HUES64 (cell line): Measurements from ENCODE around the gene FAR1.

Source experiments
- H3K27ac ChIP-seq: 2 replicates; pipeline ENCODE4 v1.7.0; 2013; ENCODE audit warnings: low read depth, low read length, inconsistent platforms
- H3K27me3 ChIP-seq: 2 replicates; pipeline ENCODE4 v1.6.1; 2013; ENCODE audit warnings: mild to moderate bottlenecking, low read length; ENCODE audit not compliant: insufficient read depth
- H3K36me3 ChIP-seq: 2 replicates; pipeline ENCODE4 v1.6.1; 2013; ENCODE audit warnings: mild to moderate bottlenecking, low read length; ENCODE audit not compliant: insufficient read depth
- H3K4me1 ChIP-seq: 2 replicates; pipeline ENCODE4 v1.6.1; 2013; ENCODE audit warnings: mild to moderate bottlenecking, low read length, moderate library complexity; ENCODE audit not compliant: insufficient read depth
- H3K4me3 ChIP-seq: 2 replicates; pipeline ENCODE4 v1.5.1; 2013; ENCODE audit warnings: mild to moderate bottlenecking, low read length, moderate library complexity
- H3K9ac ChIP-seq: 2 replicates; pipeline ENCODE4 v1.6.1; 2013; ENCODE audit warnings: mild to moderate bottlenecking, low read depth, low read length
- H3K9me3 ChIP-seq: 2 replicates; pipeline ENCODE4 v1.6.1; 2013; ENCODE audit warnings: low read depth, low read length; ENCODE audit not compliant: insufficient read depth
- WGBS: fragments of 150-250, 120-280 bp; methylation state at CpG from one replicate; pipeline ENCODE4 v1.1.7; 2013; ENCODE audit warnings: missing lambda C conversion rate; 5-methylcytosine and 5-hydroxymethylcytosine counted together

FAR1 gene

DNA sequence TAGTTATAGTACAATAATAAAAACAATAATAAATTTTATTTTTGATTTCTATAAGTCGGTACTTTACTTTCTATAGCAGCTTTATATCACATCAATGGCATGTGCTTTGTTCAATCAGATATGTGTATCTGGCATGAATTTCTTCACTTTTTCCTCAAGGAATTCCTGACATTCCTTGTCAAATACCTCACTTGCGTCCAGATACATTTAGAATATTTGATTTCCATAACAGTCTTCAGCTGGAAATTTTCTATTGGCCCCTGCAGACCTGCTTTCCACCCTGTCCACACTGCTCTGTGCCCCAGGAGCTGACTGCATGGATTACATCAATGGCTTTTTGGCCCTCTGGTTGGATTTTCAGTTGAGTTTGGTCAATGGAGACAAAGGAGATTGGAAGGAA is 93.2 kb downstream of the FAR1 start:
- H3K9ac ChIP-seq: no peak overlapping the region
- H3K27ac ChIP-seq: no peak overlapping the region
- no peaks in the 10 kb centered on the region for H3K36me3 ChIP-seq
- H3K4me1 ChIP-seq: no peaks in the 10 kb centered on the region
- H3K9me3 ChIP-seq: no peaks in the 10 kb centered on the region
- 84% methylated on average over 1 of the region's 2 CpGs for WGBS
- H3K27me3 ChIP-seq: no peaks in the 10 kb centered on the region
- H3K4me3 ChIP-seq: no peak overlapping the region

DNA sequence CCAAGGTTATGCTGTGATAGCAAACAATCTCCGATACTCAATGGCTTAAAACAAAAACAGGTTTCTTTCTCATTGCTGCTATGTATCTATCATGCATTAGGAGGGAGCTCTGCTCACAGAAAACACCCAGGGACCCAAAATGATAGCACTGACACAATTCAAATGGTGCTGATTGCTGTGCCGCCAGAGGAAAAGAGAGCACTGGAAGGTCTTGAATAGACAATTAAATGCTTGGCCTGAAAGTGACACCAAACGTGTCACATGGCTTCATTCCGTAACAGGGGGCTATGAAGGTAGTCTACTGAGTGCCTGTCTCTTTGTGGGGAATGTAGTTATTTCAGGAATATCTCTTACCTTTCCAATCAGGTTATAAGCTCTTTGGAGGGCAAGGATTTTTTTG is 94.2 kb downstream of the FAR1 start:
- H3K4me1 ChIP-seq: no peaks in the 10 kb centered on the region
- H3K4me3 ChIP-seq: no peak overlapping the region
- H3K9ac ChIP-seq: no peak overlapping the region
- H3K27me3 ChIP-seq: no peaks in the 10 kb centered on the region
- WGBS: 90% methylated on average over 4 of the region's 4 CpGs
- H3K36me3 ChIP-seq: no peaks in the 10 kb centered on the region
- H3K9me3 ChIP-seq: no peaks in the 10 kb centered on the region
- no peak overlapping the region for H3K27ac ChIP-seq

DNA sequence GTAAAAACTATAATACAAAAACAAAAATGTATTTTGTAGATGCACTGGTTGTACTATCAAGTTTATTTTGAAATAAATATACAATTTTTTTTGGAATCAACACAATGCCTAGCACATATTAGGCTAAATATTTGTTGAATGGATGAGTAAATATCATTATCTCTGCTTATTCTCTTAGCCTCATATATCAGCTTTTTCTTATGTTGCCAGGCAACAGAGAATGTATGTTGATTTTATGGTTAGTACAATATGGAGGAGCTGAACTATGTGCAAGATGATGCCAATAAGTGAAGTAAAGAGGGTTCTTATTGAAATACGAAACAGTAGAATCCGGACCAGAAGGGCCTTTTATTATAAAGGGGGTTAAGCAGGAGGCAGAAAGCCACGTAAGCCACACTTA is 94.9 kb downstream of the FAR1 start:
- Histone ChIP-seq H3K9me3 (no peaks in the 10 kb centered on the region), H3K4me3 (no peak overlapping the region), H3K27ac (no peak overlapping the region), H3K27me3 (no peaks in the 10 kb centered on the region), H3K36me3 (no peaks in the 10 kb centered on the region), H3K9ac (no peak overlapping the region), H3K4me1 (no peaks in the 10 kb centered on the region)
- WGBS: 91% methylated on average over 3 of the region's 3 CpGs

GRCh38 chr11:13765886-13766285 is 97.4 kb downstream of the FAR1 start:
- Histone ChIP-seq H3K27me3 (no peaks in the 10 kb centered on the region), H3K9ac (no peak overlapping the region), H3K4me1 (no peaks in the 10 kb centered on the region), H3K27ac (no peak overlapping the region), H3K4me3 (no peak overlapping the region), H3K36me3 (no peaks in the 10 kb centered on the region), H3K9me3 (no peaks in the 10 kb centered on the region)
- 92% methylated on average over 3 of the region's 3 CpGs for WGBS

- 92% methylated on average over 1 of the region's 1 CpG for WGBS
- H3K4me1 ChIP-seq: no peaks in the 10 kb centered on the region
- no peak overlapping the region for H3K4me3 ChIP-seq
- H3K9ac ChIP-seq: no peak overlapping the region
- H3K9me3 ChIP-seq: no peaks in the 10 kb centered on the region
- no peaks in the 10 kb centered on the region for H3K27me3 ChIP-seq
- no peaks in the 10 kb centered on the region for H3K36me3 ChIP-seq
- H3K27ac ChIP-seq: no peak overlapping the region
Observed at GRCh38 chr11:13767471-13767870, 99.0 kb downstream of the FAR1 start.

DNA sequence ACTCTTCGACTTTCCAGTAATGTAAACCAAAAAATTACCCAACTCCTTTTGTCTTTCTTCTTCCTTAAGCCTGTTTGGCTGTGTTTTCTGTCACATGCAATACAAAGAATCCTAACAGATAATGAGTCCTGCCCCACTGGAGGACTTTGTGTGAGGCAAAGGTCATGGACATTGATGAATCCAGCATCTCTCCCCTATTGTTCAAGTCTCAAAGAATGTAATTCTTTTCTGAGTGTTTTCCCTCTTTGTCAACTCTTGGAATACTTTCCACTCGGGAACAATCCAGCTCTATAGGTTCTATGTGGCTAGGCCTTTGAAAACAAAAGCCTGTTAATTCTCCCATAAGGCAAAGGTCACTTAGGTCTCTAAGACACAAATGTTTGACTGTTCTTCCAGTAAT is 100.7 kb downstream of the FAR1 start:
- no peak overlapping the region for H3K27ac ChIP-seq
- H3K9ac ChIP-seq: no peak overlapping the region
- 81% methylated on average over 2 of the region's 2 CpGs for WGBS
- H3K36me3 ChIP-seq: no peaks in the 10 kb centered on the region
- peaks cover 7% of the 10 kb centered on the region for H3K4me1 ChIP-seq
- no peak overlapping the region for H3K4me3 ChIP-seq
- no peaks in the 10 kb centered on the region for H3K27me3 ChIP-seq
- H3K9me3 ChIP-seq: no peaks in the 10 kb centered on the region

- H3K9ac ChIP-seq: no peak overlapping the region
- WGBS: 92% methylated on average over 3 of the region's 3 CpGs
- no peaks in the 10 kb centered on the region for H3K27me3 ChIP-seq
- no peaks in the 10 kb centered on the region for H3K9me3 ChIP-seq
- H3K4me1 ChIP-seq: peaks cover 10% of the 10 kb centered on the region
- H3K27ac ChIP-seq: no peak overlapping the region
- H3K4me3 ChIP-seq: no peak overlapping the region
- H3K36me3 ChIP-seq: no peaks in the 10 kb centered on the region
Observed at GRCh38 chr11:13771151-13771550, 102.7 kb downstream of the FAR1 start.

GRCh38 chr11:13772223-13773046 is 104.0 kb downstream of the FAR1 start:
- H3K4me1 ChIP-seq: peaks cover 21% of the 10 kb centered on the region
- H3K4me3 ChIP-seq: no peak overlapping the region
- WGBS: 49% methylated on average over 4 of the region's 5 CpGs

GRCh38 chr11:13775471-13775870 is 107.0 kb downstream of the FAR1 start:
- Histone ChIP-seq H3K27me3 (no peaks in the 10 kb centered on the region), H3K4me1 (peaks cover 36% of the 10 kb centered on the region), H3K9me3 (no peaks in the 10 kb centered on the region), H3K36me3 (no peaks in the 10 kb centered on the region), H3K27ac (no peak overlapping the region), H3K4me3 (no peak overlapping the region), H3K9ac (no peak overlapping the region)
- WGBS: 90% methylated on average over 1 of the region's 1 CpG

More at GRCh38 chr11:13772223-13773046, 104.0 kb downstream of the FAR1 start:
- Histone ChIP-seq H3K9ac (no peak overlapping the region), H3K36me3 (no peaks in the 10 kb centered on the region), H3K27ac (no peak overlapping the region), H3K9me3 (no peaks in the 10 kb centered on the region), H3K27me3 (no peaks in the 10 kb centered on the region)

- Histone ChIP-seq H3K27me3 (no peaks in the 10 kb centered on the region), H3K4me1 (peaks cover 36% of the 10 kb centered on the region)
Observed at GRCh38 chr11:13776134-13776815, 107.8 kb downstream of the FAR1 start.

DNA sequence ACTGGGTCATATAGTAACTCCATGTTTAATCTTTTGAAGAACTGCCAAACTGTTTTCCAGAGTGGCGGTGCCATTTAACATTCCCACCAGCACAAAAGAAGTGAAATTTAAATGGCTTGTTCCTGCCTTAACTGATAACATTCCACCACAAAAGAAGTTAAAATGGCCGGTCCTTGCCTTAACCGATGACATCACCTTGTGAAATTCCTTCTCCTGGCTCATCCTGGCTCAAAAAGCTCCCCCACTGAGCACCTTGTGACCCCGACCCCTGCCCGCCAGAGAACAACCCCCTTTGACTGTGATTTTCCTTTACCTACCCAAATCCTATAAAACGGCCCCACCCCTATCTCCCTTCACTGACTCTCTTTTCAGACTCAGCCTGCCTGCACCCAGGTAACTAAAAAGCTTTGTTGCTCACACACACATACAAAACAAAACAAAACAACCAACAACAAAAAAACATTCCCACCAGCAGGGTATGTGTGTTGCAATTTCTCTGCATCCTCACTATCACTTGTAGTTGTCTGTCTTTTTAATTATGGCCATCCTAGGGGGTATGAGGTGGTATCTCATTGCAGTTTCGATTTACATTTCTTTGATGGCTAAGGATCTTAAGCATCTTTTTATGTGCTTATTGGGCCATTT is 109.0 kb downstream of the FAR1 start:
- Histone ChIP-seq H3K4me1 (peaks cover 36% of the 10 kb centered on the region), H3K27me3 (no peaks in the 10 kb centered on the region), H3K4me3 (peak overlapping the region; percentile 6; the same call in 1 of the 2 replicates), H3K36me3 (no peaks in the 10 kb centered on the region), H3K27ac (peak overlapping the region; percentile 91), H3K9ac (no peak overlapping the region; the same call in none of the 2 replicates), H3K9me3 (no peaks in the 10 kb centered on the region)
- WGBS: 1% methylated on average over 7 of the region's 7 CpGs

More at GRCh38 chr11:13776134-13776815, 107.8 kb downstream of the FAR1 start:
- peak overlapping the region; percentile 34; the same call in 1 of the 2 replicates for H3K9ac ChIP-seq
- H3K36me3 ChIP-seq: no peaks in the 10 kb centered on the region
- no peaks in the 10 kb centered on the region for H3K9me3 ChIP-seq
- 87% methylated on average over 3 of the region's 3 CpGs for WGBS
- H3K27ac ChIP-seq: peak overlapping the region; percentile 91
- H3K4me3 ChIP-seq: no peak overlapping the region
